Lower lobe of right lung (tissue), 2 donors: ENCODE measurements around the gene YRDC. TPM values are rescaled to one million over a fixed set of nuclear protein-coding genes. Genes with fewer than 3 reads are reported as not detected.
"Not testable (repeated sequence)": the region's sequence is repeated elsewhere in the genome, so short reads cannot be mapped to it uniquely, and the experiment has no call there.

ENCODE experiments used
- ATAC-seq, 2 donors: fragments of 200-7000 bp; cut with Tn5 transposase; one replicate each; pipeline ENCODE4 v1.9.1; 2020 to 2022; ENCODE audit warnings: mild to moderate bottlenecking in 2 of 2, moderate library complexity in 2 of 2
- DNase-seq: peaks from one replicate; pipeline ENCODE4 v3.0.0-alpha.2; 2020
- H3K27ac ChIP-seq: fragments of 200-600 bp; one replicate; pipeline ENCODE4 v1.8.0; 2022
- H3K27me3 ChIP-seq: fragments of 200-600 bp; one replicate; pipeline ENCODE4 v1.8.0; 2022; ENCODE audit warnings: low read depth
- H3K36me3 ChIP-seq: fragments of 200-600 bp; one replicate; pipeline ENCODE4 v1.8.0; 2022; ENCODE audit warnings: mild to moderate bottlenecking
- H3K4me1 ChIP-seq: fragments of 200-600 bp; one replicate; pipeline ENCODE4 v1.8.0; 2022
- H3K4me3 ChIP-seq: fragments of 200-600 bp; one replicate; pipeline ENCODE4 v1.8.0; 2022; ENCODE audit warnings: mild to moderate bottlenecking
- H3K9me3 ChIP-seq: fragments of 200-600 bp; one replicate; pipeline ENCODE4 v1.8.0; 2022
- CTCF ChIP-seq: fragments of 200-600 bp; IDR thresholded peaks from one replicate; pipeline ENCODE4 v1.8.0; 2022; ENCODE audit warnings: antibody characterized with exemption, mild to moderate bottlenecking
- intact Hi-C: fragments of 100-400 bp; cut with DNase I; formaldehyde crosslinking; loops from one replicate; pipeline ENCODE4 v1.11.0; 2022
- total RNA-seq: library from RNA; stranded (reverse); fragmentation: NEBNext Ultra II Directional; extraction: Animal tissue kit (Norgen Biotek cat#: 25700); gene quantifications from one replicate; pipeline ENCODE4 v1.2.1, GENCODE V29; 2021
- donor health status: DM: no; HTN: yes; CAD: no; lungs with severe emphysema.

The YRDC gene
- total RNA-seq, 1 donor from 2014 or later: 11.2 TPM

- no peak for DNase-seq
- Histone ChIP-seq H3K27ac (no peak overlapping the region), H3K36me3 (no peaks in the 10 kb centered on the region), H3K9me3 (no peaks in the 10 kb centered on the region), H3K27me3 (peaks cover 17% of the 10 kb centered on the region), H3K4me3 (no peak overlapping the region), H3K4me1 (no peaks in the 10 kb centered on the region)
- no peak for ATAC-seq
- intact Hi-C loops: no loop called here
- no peak for TF ChIP-seq CTCF
These were observed 25.5 kb downstream of the YRDC start for GRCh38 chr1:37782491-37782890.

DNA sequence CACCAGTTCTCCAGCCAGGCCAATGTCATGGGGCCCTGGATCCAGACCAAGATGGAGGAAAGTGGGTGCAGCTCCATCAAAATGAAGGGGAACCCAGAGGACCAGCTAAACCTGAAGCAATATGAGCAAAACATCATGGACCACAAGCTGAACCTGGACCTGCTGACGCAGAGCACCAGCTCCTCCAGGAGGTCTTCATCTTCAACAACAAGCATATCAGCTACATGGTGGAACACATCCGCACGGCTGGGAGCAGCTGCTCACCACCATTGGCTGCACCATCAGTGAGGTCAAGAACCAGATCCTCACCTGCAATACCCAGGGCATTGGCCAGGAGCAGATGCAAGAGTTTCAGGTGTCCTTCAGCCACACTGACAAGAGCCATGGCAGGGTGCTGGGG, 29.4 kb downstream of the YRDC start:
- H3K4me1 ChIP-seq: no peaks in the 10 kb centered on the region
- no peak overlapping the region for H3K27ac ChIP-seq
- no peak overlapping the region for H3K4me3 ChIP-seq
- no peaks in the 10 kb centered on the region for H3K9me3 ChIP-seq
- DNase-seq: no peak
- H3K27me3 ChIP-seq: peaks cover 7% of the 10 kb centered on the region
- no peak for ATAC-seq
- intact Hi-C loops: no loop called here
- TF ChIP-seq CTCF: no peak
- H3K36me3 ChIP-seq: no peaks in the 10 kb centered on the region

GRCh38 chr1:37776946-37777516, 31.0 kb downstream of the YRDC start:
- H3K27me3 ChIP-seq: no peaks in the 10 kb centered on the region
- no peaks in the 10 kb centered on the region for H3K9me3 ChIP-seq
- H3K4me1 ChIP-seq: no peaks in the 10 kb centered on the region
- no peaks in the 10 kb centered on the region for H3K36me3 ChIP-seq
- DNase-seq (no peak), ATAC-seq (no peak)
- no peak overlapping the region for H3K4me3 ChIP-seq
- intact Hi-C loops: no loop called here
- no peak overlapping the region for H3K27ac ChIP-seq
- TF ChIP-seq CTCF: no peak

- intact Hi-C loops, H3K36me3 ChIP-seq, H3K9me3 ChIP-seq, H3K4me1 ChIP-seq, ATAC-seq, H3K4me3 ChIP-seq, H3K27ac ChIP-seq, DNase-seq: not testable (repeated sequence)
- H3K27me3 ChIP-seq: peaks cover 27% of the 10 kb centered on the region
These were observed 36.6 kb downstream of the YRDC start for GRCh38 chr1:37771440-37771839.

DNA sequence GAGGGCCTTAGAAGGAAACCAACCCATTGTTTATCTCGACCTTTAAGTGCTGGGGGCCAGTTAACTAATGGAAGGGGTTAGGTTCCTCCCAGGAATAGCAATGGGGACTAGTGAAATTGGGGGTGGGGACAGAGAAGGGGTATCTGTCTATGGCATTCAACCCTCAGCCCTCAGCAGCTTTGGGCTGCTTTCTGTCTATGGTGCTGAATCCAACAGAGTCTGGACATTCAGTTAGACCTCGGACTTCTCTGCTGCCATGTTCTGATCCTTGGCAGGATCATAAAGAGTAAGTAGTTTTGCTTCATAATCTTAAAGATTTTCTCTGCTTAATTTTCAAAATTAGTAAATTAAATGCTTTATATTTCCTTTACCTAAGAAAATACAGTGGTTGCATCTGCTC, 40.5 kb downstream of the YRDC start:
- no peaks in the 10 kb centered on the region for H3K36me3 ChIP-seq
- DNase-seq (no peak), ATAC-seq (no peak)
- TF ChIP-seq CTCF: no peak
- no peak overlapping the region for H3K27ac ChIP-seq
- intact Hi-C loops: no loop called here
- peaks cover 64% of the 10 kb centered on the region for H3K27me3 ChIP-seq
- H3K4me3 ChIP-seq: no peak overlapping the region
- H3K9me3 ChIP-seq: no peaks in the 10 kb centered on the region
- H3K4me1 ChIP-seq: no peaks in the 10 kb centered on the region

- DNase-seq (no peak), ATAC-seq (no peak)
These were observed 41.9 kb downstream of the YRDC start for GRCh38 chr1:37765916-37766664.

More at GRCh38 chr1:37765916-37766664, 41.9 kb downstream of the YRDC start:
- Histone ChIP-seq H3K27me3 (peaks cover 76% of the 10 kb centered on the region), H3K4me1 (no peaks in the 10 kb centered on the region), H3K9me3 (no peaks in the 10 kb centered on the region), H3K36me3 (no peaks in the 10 kb centered on the region), H3K4me3 (no peak overlapping the region), H3K27ac (no peak overlapping the region)
- no peak for TF ChIP-seq CTCF
- intact Hi-C loops: no loop called here
